Endothelial cell of umbilical vein (primary cell): ENCODE measurements around the gene TTLL13. TPM values are rescaled to one million over a fixed set of nuclear protein-coding genes. Genes with fewer than 3 reads are reported as not detected.

Experiments used
- BruUV-seq: library from RNA; stranded (reverse); fragments of 400-500 nt; replicated peaks from 2 replicates; lab custom pipeline; 2021; lab: Mats Ljungman, UMichigan
- CTCF ChIA-PET: fragments of 300-600, 350-600 bp; sonication (Branson Sonifier 250); formaldehyde crosslinking; loops from one replicate; lab custom pipeline; 2021; ENCODE audit warnings: antibody characterized with exemption, inconsistent platforms; lab: Charles Lee
- POLR2A ChIA-PET: fragments of 300-600, 350-600 bp; sonication (Branson Sonifier 250); formaldehyde crosslinking; loops from one replicate; lab custom pipeline; 2021; ENCODE audit warnings: antibody characterized with exemption, inconsistent platforms; lab: Charles Lee
- DNase-seq: peaks from one replicate; pipeline ENCODE4 v3.0.0-alpha.2; 2011; ENCODE audit warnings: low read depth, low spot score
- FAIRE-seq: peaks from 2 replicates; lab custom pipeline; 2011; peaks lifted over from hg19 to GRCh38; lab: Jason Lieb, UNC
- H2AFZ ChIP-seq: 2 replicates; pipeline ENCODE4 v1.6.0; 2012; ENCODE audit warnings: low read depth, low read length, control low read depth, inconsistent platforms
- H3K27ac ChIP-seq: 2 replicates; pipeline ENCODE4 v1.5.1; 2011; ENCODE audit warnings: low read depth, mild to moderate bottlenecking, control low read depth, low read length, moderate library complexity; ENCODE audit not compliant: insufficient read depth
- H3K27me3 ChIP-seq, 2 experiments: 2 replicates each; pipeline versions ENCODE4 v1.6.0 to v1.6.1; 2011; ENCODE audit warnings: low read length in 2 of 2, mixed read lengths in 1 of 2; ENCODE audit not compliant: control insufficient read depth in 2 of 2, insufficient read depth in 2 of 2
- H3K36me3 ChIP-seq, 2 experiments: 2 replicates in 1 of 2; 3 replicates in 1 of 2; pipeline ENCODE4 v1.5.1; 2011; ENCODE audit warnings: low read length in 2 of 2, mild to moderate bottlenecking in 1 of 2, moderate library complexity in 1 of 2; ENCODE audit not compliant: control insufficient read depth in 2 of 2, insufficient read depth in 2 of 2; ENCODE audit errors: extremely low read depth in 1 of 2
- H3K4me1 ChIP-seq: 3 replicates; pipeline ENCODE4 v1.5.1; 2011; ENCODE audit warnings: mild to moderate bottlenecking, low read length; ENCODE audit not compliant: control insufficient read depth, insufficient read depth; ENCODE audit errors: extremely low read depth
- H3K4me2 ChIP-seq: 2 replicates; pipeline ENCODE4 v1.6.1; 2011; ENCODE audit warnings: low read length, control low read depth, mixed read lengths; ENCODE audit not compliant: insufficient read depth
- H3K4me3 ChIP-seq, 3 experiments: fragments of 200-600 bp in 1 of 3; sonication (generic), shearing (Covaris generic) in 1 of 3; replicated peaks in 1 of 3; 2 replicates each; pipeline ENCODE4 v1.5.1; 2011 to 2016; ENCODE audit warnings: control low read depth in 3 of 3, low read length in 3 of 3, mild to moderate bottlenecking in 2 of 3, inconsistent platforms in 1 of 3, low read depth in 1 of 3, moderate library complexity in 1 of 3; ENCODE audit not compliant: insufficient read depth in 1 of 3
- H3K79me2 ChIP-seq: 2 replicates; pipeline ENCODE4 v1.6.0; 2012; ENCODE audit warnings: low read length, inconsistent platforms; ENCODE audit not compliant: control insufficient read depth, insufficient read depth
- H3K9ac ChIP-seq: replicated peaks from 2 replicates; pipeline ENCODE3; 2011; ENCODE audit warnings: low read length, control low read depth; ENCODE audit not compliant: insufficient read depth; ENCODE audit errors: extremely low read depth
- H3K9me1 ChIP-seq: replicated peaks from 3 replicates; pipeline ENCODE4 v1.6.0; 2011; ENCODE audit warnings: mild to moderate bottlenecking, low read length; ENCODE audit not compliant: control insufficient read depth, insufficient read depth; ENCODE audit errors: extremely low read depth
- H3K9me3 ChIP-seq: replicated peaks from 2 replicates; pipeline ENCODE4 v1.5.1; 2012; ENCODE audit warnings: low read length, inconsistent platforms; ENCODE audit not compliant: control insufficient read depth, insufficient read depth
- H4K20me1 ChIP-seq: replicated peaks from 2 replicates; pipeline ENCODE3; 2011; ENCODE audit warnings: mild to moderate bottlenecking, low read length; ENCODE audit not compliant: control insufficient read depth, insufficient read depth; ENCODE audit errors: extremely low read depth
- CTCF ChIP-seq, 2 donors: IDR thresholded peaks; 1 replicate in 1 of 2; 2 replicates in 1 of 2; pipeline ENCODE4 v1.5.1; 2011; ENCODE audit warnings: low read length in 2 of 2, mild to moderate bottlenecking in 2 of 2, moderate library complexity in 2 of 2, control low read depth in 1 of 2, inconsistent platforms in 1 of 2, low read depth in 1 of 2; ENCODE audit not compliant: insufficient read depth in 1 of 2; ENCODE audit errors: extremely low read depth in 1 of 2
- EZH2 ChIP-seq: IDR thresholded peaks from 2 replicates; pipeline ENCODE4 v1.6.1; 2012; ENCODE audit warnings: borderline replicate concordance, low read depth, mild to moderate bottlenecking, moderate library complexity, low read length, inconsistent platforms; ENCODE audit not compliant: severe bottlenecking
- FOS ChIP-seq: IDR thresholded peaks from 2 replicates; pipeline ENCODE4 v1.6.1; 2011; ENCODE audit warnings: mild to moderate bottlenecking, low read length, moderate library complexity, borderline replicate concordance; ENCODE audit not compliant: insufficient read depth
- GATA2 ChIP-seq: IDR thresholded peaks from 2 replicates; pipeline ENCODE4 v1.7.0; 2011; ENCODE audit warnings: low read depth, mild to moderate bottlenecking, moderate library complexity, mixed read lengths, low read length; ENCODE audit not compliant: insufficient read length, insufficient read depth
- JUN ChIP-seq: IDR thresholded peaks from 2 replicates; pipeline ENCODE4 v1.6.1; 2011; ENCODE audit warnings: borderline replicate concordance, low read depth; ENCODE audit not compliant: insufficient read length, insufficient read depth
- MAX ChIP-seq: IDR thresholded peaks from 2 replicates; pipeline ENCODE4 v1.6.1; 2011; ENCODE audit not compliant: insufficient read depth, insufficient read length
- MYC ChIP-seq: IDR thresholded peaks from one replicate; pipeline ENCODE4 v1.6.1; 2011; ENCODE audit warnings: mild to moderate bottlenecking, low read depth, low read length
- POLR2A ChIP-seq: IDR thresholded peaks from 2 replicates; pipeline ENCODE4 v1.6.1; 2012; ENCODE audit warnings: low read depth, mild to moderate bottlenecking, control low read depth, low read length
- POLR2AphosphoS5 ChIP-seq: IDR thresholded peaks from 2 replicates; pipeline ENCODE4 v1.6.1; 2012; ENCODE audit warnings: low read depth, mild to moderate bottlenecking, control low read depth, low read length, moderate library complexity; ENCODE audit not compliant: insufficient read depth
- dilution Hi-C: fragments of 300-500 bp; cut with MboI; formaldehyde crosslinking; loops from one replicate; pipeline ENCODE4 v1.15.0; 2019; ENCODE audit warnings: low sequenced_read_pairs; ENCODE audit not compliant: extremely low pct_ligation_motif_present
- intact Hi-C: fragments of 100-400 bp; cut with micrococcal nuclease; formaldehyde crosslinking; loops from one replicate; pipeline ENCODE4 v1.10.0; 2022
- polyA plus RNA-seq, 4 experiments: library from polyadenylated mRNA; depleted of rRNA in 3 of 4; stranded (reverse) in 3 of 4; unstranded in 1 of 4; fragments of >200 nt; gene quantifications; 2 replicates each; pipeline versions ENCODE4 v1.2.1 to v1.2.3, GENCODE V29; 2011 to 2012; ENCODE audit warnings: missing spikeins in 1 of 4
- total RNA-seq: library from RNA; stranded (reverse); gene quantifications from 2 replicates; pipeline ENCODE4 v1.2.3, GENCODE V29; 2021

The TTLL13 gene
- total and polyA plus RNA-seq, 2 donors (not counting 3 experiments of a cell fraction or from before 2014, with no cell fraction given) = 0.04 TPM; not detected in 1

- DNase-seq (no peak), FAIRE-seq (no peak)
- Histone ChIP-seq H2AFZ (no peak overlapping the region), H3K79me2 (no peaks in the 10 kb centered on the region), H3K4me2 (no peak overlapping the region), H3K9ac (no peak overlapping the region), H3K27ac (no peak overlapping the region), H3K36me3 (peaks cover 0 to 3% of the 10 kb centered on the region in 2 experiments), H3K9me3 (no peaks in the 10 kb centered on the region), H3K4me3 (no peak overlapping the region), H3K27me3 (no peaks in the 10 kb centered on the region), H3K9me1 (no peaks in the 10 kb centered on the region), H4K20me1 (no peaks in the 10 kb centered on the region), H3K4me1 (no peaks in the 10 kb centered on the region)
- intact Hi-C loops = no loop called here
- BruUV-seq = no TSS peak
- dilution Hi-C loops = no loop called here
- ChIA-PET CTCF (interaction anchor here (1.0 kb wide), 1 partner anchor 9 kb away, joined by 3 read pairs; no protein-coding TSS in a partner anchor), POLR2A (no interaction called here)
- TF ChIP-seq MYC = no peak
- TF ChIP-seq CTCF (IDR thresholded peaks at IDR 0.05; ENCODE audit: extremely low read depth in 1 of 2, insufficient read depth in 1 of 2, low read depth in 1 of 2, low read length in 2 of 2) = no peak
- TF ChIP-seq POLR2A = no peak
- no peak for TF ChIP-seq MAX
- no peak for TF ChIP-seq POLR2AphosphoS5
- no peak for TF ChIP-seq JUN
- TF ChIP-seq GATA2 = no peak
- no peak for TF ChIP-seq FOS
- no peak for TF ChIP-seq EZH2
These were observed 25.8 kb upstream of the TTLL13 start for GRCh38 chr15:90223441-90224165.
